GM20431 (cell line): Measurements from ENCODE around the gene RAI14.

Source experiments
- in situ Hi-C: fragments of 300-500 bp; cut with MseI, MboI; formaldehyde crosslinking; loops from one replicate; pipeline ENCODE4 v1.15.0; 2020; ENCODE audit warnings: low sequenced_read_pairs; ENCODE audit not compliant: unreplicated experiment

The RAI14 gene

GRCh38 chr5:34838785-34839714 lies 182.9 kb downstream of the RAI14 start, which contains the start of gene TTC23L:
TTC23L (plus strand) TSS chr5:34839164; CDS start chr5:34840672, 1,508 bp downstream.
- in situ Hi-C loops: no loop called here

GRCh38 chr5:34841816-34842215 lies 185.7 kb downstream of the RAI14 start:
- in situ Hi-C loops: no loop called here

- in situ Hi-C loops: no loop called here
Measured at GRCh38 chr5:34842554-34842953, 186.4 kb downstream of the RAI14 start.

GRCh38 chr5:34843497-34843896 lies 187.4 kb downstream of the RAI14 start:
- in situ Hi-C loops: no loop called here

- in situ Hi-C loops: no loop called here
Measured at GRCh38 chr5:34844106-34844505, 188.0 kb downstream of the RAI14 start.

- in situ Hi-C loops: no loop called here
Measured at GRCh38 chr5:34844999-34845398, 188.9 kb downstream of the RAI14 start.

- in situ Hi-C loops: no loop called here
Measured at GRCh38 chr5:34847056-34847455, 190.9 kb downstream of the RAI14 start.

GRCh38 chr5:34847552-34847951 lies 191.4 kb downstream of the RAI14 start:
- in situ Hi-C loops: no loop called here

- in situ Hi-C loops: no loop called here
Measured at GRCh38 chr5:34848230-34848629, 192.1 kb downstream of the RAI14 start.

- in situ Hi-C loops: no loop called here
Measured at GRCh38 chr5:34849253-34849652, 193.1 kb downstream of the RAI14 start.

GRCh38 chr5:34854459-34855174 lies 198.5 kb downstream of the RAI14 start:
- in situ Hi-C loops: no loop called here

GRCh38 chr5:34857161-34857560 lies 201.0 kb downstream of the RAI14 start:
- in situ Hi-C loops: no loop called here

GRCh38 chr5:34857894-34858293 lies 201.8 kb downstream of the RAI14 start:
- in situ Hi-C loops: no loop called here

- in situ Hi-C loops: no loop called here
Measured at GRCh38 chr5:34858790-34859189, 202.7 kb downstream of the RAI14 start.

- in situ Hi-C loops: no loop called here
Measured at GRCh38 chr5:34859253-34859652, 203.1 kb downstream of the RAI14 start.

GRCh38 chr5:34863946-34864345 lies 207.8 kb downstream of the RAI14 start:
- in situ Hi-C loops: no loop called here

- in situ Hi-C loops: no loop called here
Measured at GRCh38 chr5:34865091-34865490, 209.0 kb downstream of the RAI14 start.

- in situ Hi-C loops: no loop called here
Measured at GRCh38 chr5:34866989-34867471, 210.9 kb downstream of the RAI14 start.

GRCh38 chr5:34867660-34868059 lies 211.5 kb downstream of the RAI14 start:
- in situ Hi-C loops: no loop called here

GRCh38 chr5:34868791-34869190 lies 212.7 kb downstream of the RAI14 start:
- in situ Hi-C loops: no loop called here

- in situ Hi-C loops: no loop called here
Measured at GRCh38 chr5:34869256-34869655, 213.1 kb downstream of the RAI14 start.
